ENCODE results near the gene TSPAN4.

The TSPAN4 gene

GRCh38 chr11:914747-915501, 72.3 kb downstream of the TSPAN4 start:
- peaks cover 14% of the 10 kb centered on the region for H3K4me1 ChIP-seq (ENCODE audit: control insufficient read depth, insufficient read depth, low read length)
- H3K36me3 ChIP-seq (ENCODE audit: control insufficient read depth in 2 of 2, insufficient read depth in 2 of 2, low read length in 2 of 2): no peaks in the 10 kb centered on the region
- no peak overlapping the region for H3K27ac ChIP-seq (ENCODE audit: low read length)
- H3K9ac ChIP-seq (ENCODE audit: low read length in 2 of 2): no peak overlapping the region
- H3K9me3 ChIP-seq (ENCODE audit: control insufficient read depth in 2 of 2, low read length in 2 of 2): no peaks in the 10 kb centered on the region
- no peaks in the 10 kb centered on the region for H3K27me3 ChIP-seq (ENCODE audit: control insufficient read depth in 1 of 2, insufficient read depth in 2 of 2, low read length in 2 of 2)
- H3K4me3 ChIP-seq (ENCODE audit: low read length in 2 of 2): no peak overlapping the region

Data from stomach smooth muscle (tissue), 2 donors.